H9 (cell line): Measurements from ENCODE around the gene CDK8. TPM values are rescaled to one million over a fixed set of nuclear protein-coding genes. Genes with fewer than 3 reads are reported as not detected.

ENCODE experiments used
- DNase-seq: peaks from one replicate; pipeline ENCODE4 v3.0.0-alpha.2; 2017
- H2AFZ ChIP-seq: one replicate; pipeline ENCODE4 v1.6.1; 2013; ENCODE audit warnings: mild to moderate bottlenecking, low read length, control low read depth, moderate library complexity
- H2AK5ac ChIP-seq: 2 replicates; pipeline ENCODE4 v1.6.1; 2013; ENCODE audit warnings: low read length, control low read depth, mixed read lengths; ENCODE audit not compliant: insufficient read length
- H2BK120ac ChIP-seq: one replicate; pipeline ENCODE4 v1.6.1; 2013; ENCODE audit warnings: low read depth, mild to moderate bottlenecking, low read length, control low read depth, inconsistent platforms; ENCODE audit not compliant: poor library complexity, severe bottlenecking
- H2BK12ac ChIP-seq: 2 replicates; pipeline ENCODE4 v1.6.1; 2013; ENCODE audit warnings: low read length, control low read depth, mixed read lengths, low read depth; ENCODE audit not compliant: insufficient read length
- H2BK15ac ChIP-seq: 2 replicates; pipeline ENCODE4 v1.6.1; 2013; ENCODE audit warnings: low read depth, low read length, control low read depth
- H2BK20ac ChIP-seq: one replicate; pipeline ENCODE4 v1.6.1; 2013; ENCODE audit warnings: low read depth, mild to moderate bottlenecking, low read length, control low read depth, inconsistent platforms; ENCODE audit not compliant: poor library complexity, severe bottlenecking
- H2BK5ac ChIP-seq: 2 replicates; pipeline ENCODE4 v1.6.1; 2013; ENCODE audit warnings: low read length, control low read depth, mixed read lengths; ENCODE audit not compliant: insufficient read length
- H3K14ac ChIP-seq: 2 replicates; pipeline ENCODE4 v1.6.1; 2013; ENCODE audit warnings: low read length, control low read depth; ENCODE audit not compliant: insufficient read depth
- H3K18ac ChIP-seq: 2 replicates; pipeline ENCODE4 v1.6.1; 2013; ENCODE audit warnings: low read depth, mild to moderate bottlenecking, mixed read lengths, low read length, control low read depth; ENCODE audit not compliant: insufficient read length
- H3K23ac ChIP-seq: 2 replicates; pipeline ENCODE4 v1.6.1; 2013; ENCODE audit warnings: low read length, control low read depth, mixed read lengths, low read depth; ENCODE audit not compliant: insufficient read length
- H3K23me2 ChIP-seq: 2 replicates; pipeline ENCODE4 v1.6.1; 2013; ENCODE audit warnings: low read depth, mild to moderate bottlenecking, mixed read lengths, low read length, control low read depth; ENCODE audit not compliant: insufficient read length, poor library complexity, severe bottlenecking
- H3K27ac ChIP-seq: 2 replicates; pipeline ENCODE4 v1.5.1; 2013; ENCODE audit warnings: low read length, control low read depth, mixed read lengths, low read depth; ENCODE audit not compliant: insufficient read length
- H3K27me3 ChIP-seq: 2 replicates; pipeline ENCODE4 v1.6.1; 2013; ENCODE audit warnings: low read length, control low read depth, inconsistent platforms; ENCODE audit not compliant: insufficient read depth
- H3K4ac ChIP-seq: 2 replicates; pipeline ENCODE4 v1.6.1; 2013; ENCODE audit warnings: low read depth, mild to moderate bottlenecking, control low read depth, inconsistent platforms, low read length, moderate library complexity
- H3K4me1 ChIP-seq: 2 replicates; pipeline ENCODE4 v1.6.1; 2013; ENCODE audit warnings: low read length, control low read depth, inconsistent platforms; ENCODE audit not compliant: insufficient read depth
- H3K4me2 ChIP-seq: 2 replicates; pipeline ENCODE4 v1.6.1; 2013; ENCODE audit warnings: low read length, control low read depth, mixed read lengths; ENCODE audit not compliant: insufficient read length, insufficient read depth
- H3K56ac ChIP-seq: 2 replicates; pipeline ENCODE4 v1.6.1; 2013; ENCODE audit warnings: low read depth, mild to moderate bottlenecking, mixed read lengths, low read length, control low read depth; ENCODE audit not compliant: insufficient read length
- H3K79me1 ChIP-seq: 2 replicates; pipeline ENCODE4 v1.6.1; 2013; ENCODE audit warnings: low read depth, mild to moderate bottlenecking, moderate library complexity, low read length, control low read depth, inconsistent platforms; ENCODE audit not compliant: insufficient read depth, poor library complexity, severe bottlenecking
- H3K79me2 ChIP-seq: 2 replicates; pipeline ENCODE4 v1.6.1; 2013; ENCODE audit warnings: low read length, control low read depth, inconsistent platforms; ENCODE audit not compliant: insufficient read depth
- H3K9ac ChIP-seq: 2 replicates; pipeline ENCODE4 v1.6.1; 2013; ENCODE audit warnings: low read length, control low read depth, mixed read lengths; ENCODE audit not compliant: insufficient read length; ENCODE audit errors: extremely low read depth
- H3K9me3 ChIP-seq: one replicate; pipeline ENCODE4 v1.6.1; 2013; ENCODE audit warnings: low read depth, low read length, inconsistent platforms; ENCODE audit not compliant: control insufficient read depth
- H3T11ph ChIP-seq: one replicate; pipeline ENCODE4 v1.6.1; 2013; ENCODE audit warnings: mild to moderate bottlenecking, low read length, control low read depth, inconsistent platforms
- H4K20me1 ChIP-seq: one replicate; pipeline ENCODE4 v1.6.1; 2013; ENCODE audit not compliant: control insufficient read depth, insufficient read length, insufficient read depth
- H4K5ac ChIP-seq: 2 replicates; pipeline ENCODE4 v1.6.1; 2013; ENCODE audit warnings: low read depth, mild to moderate bottlenecking, mixed read lengths, low read length, control low read depth; ENCODE audit not compliant: insufficient read length
- H4K8ac ChIP-seq: replicated peaks from 2 replicates; pipeline ENCODE4 v1.6.1; 2013; ENCODE audit warnings: low read length, control low read depth, mixed read lengths, low read depth; ENCODE audit not compliant: insufficient read length
- H4K91ac ChIP-seq: 2 replicates; pipeline ENCODE4 v1.6.1; 2013; ENCODE audit warnings: low read depth, mild to moderate bottlenecking, moderate library complexity, mixed read lengths, low read length, control low read depth; ENCODE audit not compliant: insufficient read length
- H3K27ac Mint-ChIP-seq, 3 experiments: 2 replicates in 2 of 3; 3 replicates in 1 of 3; pipeline ENCODE4 v1.8.0; 2020 to 2021; ENCODE audit warnings: mixed read lengths in 3 of 3, mild to moderate bottlenecking in 1 of 3, moderate library complexity in 1 of 3
- H3K27me3 Mint-ChIP-seq: 2 replicates; pipeline ENCODE4 v1.8.0; 2021; ENCODE audit warnings: low read depth, mild to moderate bottlenecking, moderate library complexity, mixed read lengths
- H3K36me3 Mint-ChIP-seq, 3 experiments: 2 replicates in 2 of 3; 3 replicates in 1 of 3; pipeline ENCODE4 v1.8.0; 2020 to 2021; ENCODE audit warnings: low read depth in 3 of 3, mixed read lengths in 3 of 3; ENCODE audit not compliant: insufficient read depth in 1 of 3
- H3K4me1 Mint-ChIP-seq, 2 experiments: 2 replicates each; pipeline ENCODE4 v1.8.0; 2020; ENCODE audit warnings: mixed read lengths in 2 of 2
- H3K4me3 Mint-ChIP-seq, 2 experiments: 2 replicates in 1 of 2; 3 replicates in 1 of 2; pipeline ENCODE4 v1.8.0; 2020 to 2021; ENCODE audit warnings: mild to moderate bottlenecking in 2 of 2, mixed read lengths in 2 of 2, moderate library complexity in 1 of 2
- H3K9me3 Mint-ChIP-seq, 2 experiments: 2 replicates in 1 of 2; 3 replicates in 1 of 2; pipeline ENCODE4 v1.8.0; 2020; ENCODE audit warnings: mild to moderate bottlenecking in 2 of 2, mixed read lengths in 2 of 2, moderate library complexity in 1 of 2
- total RNA-seq: library from RNA; stranded (reverse); gene quantifications from 2 replicates; pipeline ENCODE4 v1.2.1, GENCODE V29; 2021
- TF ChIP-seq, protein P1 (sequence below): fragments of 200-600 bp; sonication (generic); conservative IDR thresholded peaks from 3 replicates; pipeline ENCODE4 v1.8.0; 2021; ENCODE audit warnings: antibody characterized with exemption, mild to moderate bottlenecking

The CDK8 gene
- total RNA-seq, 1 experiment from 2014 or later = 18.1 TPM

DNA sequence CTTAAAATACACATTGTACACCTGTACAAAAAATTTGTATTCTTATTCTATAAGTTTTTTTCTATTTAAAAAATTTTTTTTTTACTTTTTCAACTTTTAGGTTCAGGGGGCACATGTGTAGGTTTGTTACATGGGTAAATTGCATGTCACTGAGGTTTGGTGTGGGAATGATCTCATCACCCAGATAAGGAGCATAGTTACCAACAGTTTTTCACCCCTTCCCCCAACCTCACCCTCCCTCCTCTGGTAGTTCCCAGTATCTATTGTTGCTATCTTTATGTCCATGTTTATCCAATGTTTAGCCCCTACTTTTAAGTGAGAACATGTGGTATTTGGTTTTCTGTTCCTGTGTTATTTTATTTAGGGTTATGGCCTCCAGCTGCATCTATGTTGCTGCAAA is 89.9 kb downstream of the CDK8 start:
- Histone ChIP-seq H3K4me2 (no peak overlapping the region), H4K91ac (no peak overlapping the region), H2BK12ac (no peak overlapping the region), H2BK120ac (no peak overlapping the region), H3K23ac (no peak overlapping the region), H3K9ac (no peak overlapping the region), H3T11ph (no peak overlapping the region), H3K4me1 (no peaks in the 10 kb centered on the region; the same call in 1 of the 2 replicates), H3K79me1 (peaks cover 4% of the 10 kb centered on the region), H3K79me2 (no peaks in the 10 kb centered on the region), H3K23me2 (no peaks in the 10 kb centered on the region), H2BK15ac (no peak overlapping the region), H3K18ac (no peak overlapping the region), H4K5ac (no peak overlapping the region), H3K4ac (no peak overlapping the region), H3K27ac (no peak overlapping the region), H2AFZ (no peak overlapping the region), H3K14ac (no peak overlapping the region), H4K20me1 (no peaks in the 10 kb centered on the region), H2BK5ac (no peak overlapping the region), H3K56ac (no peak overlapping the region), H4K8ac (no peak overlapping the region), H3K9me3 (no peaks in the 10 kb centered on the region), H2BK20ac (no peak overlapping the region), H2AK5ac (no peak overlapping the region), H3K27me3 (no peaks in the 10 kb centered on the region)
- H3K9me3 Mint-ChIP-seq = no peaks in the 10 kb centered on the region
- no peak overlapping the region for H3K27ac Mint-ChIP-seq
- H3K36me3 Mint-ChIP-seq = peaks cover 2 to 8% (median 4%) of the 10 kb centered on the region in 3 experiments; a peak in 3 of 7 replicates
- DNase-seq = no peak
- TF ChIP-seq, protein P1, sequence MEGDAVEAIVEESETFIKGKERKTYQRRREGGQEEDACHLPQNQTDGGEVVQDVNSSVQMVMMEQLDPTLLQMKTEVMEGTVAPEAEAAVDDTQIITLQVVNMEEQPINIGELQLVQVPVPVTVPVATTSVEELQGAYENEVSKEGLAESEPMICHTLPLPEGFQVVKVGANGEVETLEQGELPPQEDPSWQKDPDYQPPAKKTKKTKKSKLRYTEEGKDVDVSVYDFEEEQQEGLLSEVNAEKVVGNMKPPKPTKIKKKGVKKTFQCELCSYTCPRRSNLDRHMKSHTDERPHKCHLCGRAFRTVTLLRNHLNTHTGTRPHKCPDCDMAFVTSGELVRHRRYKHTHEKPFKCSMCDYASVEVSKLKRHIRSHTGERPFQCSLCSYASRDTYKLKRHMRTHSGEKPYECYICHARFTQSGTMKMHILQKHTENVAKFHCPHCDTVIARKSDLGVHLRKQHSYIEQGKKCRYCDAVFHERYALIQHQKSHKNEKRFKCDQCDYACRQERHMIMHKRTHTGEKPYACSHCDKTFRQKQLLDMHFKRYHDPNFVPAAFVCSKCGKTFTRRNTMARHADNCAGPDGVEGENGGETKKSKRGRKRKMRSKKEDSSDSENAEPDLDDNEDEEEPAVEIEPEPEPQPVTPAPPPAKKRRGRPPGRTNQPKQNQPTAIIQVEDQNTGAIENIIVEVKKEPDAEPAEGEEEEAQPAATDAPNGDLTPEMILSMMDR = no peak
- no peaks in the 10 kb centered on the region for H3K27me3 Mint-ChIP-seq
- no peak overlapping the region for H3K4me3 Mint-ChIP-seq
- peaks cover 8 to 9% of the 10 kb centered on the region in 2 experiments for H3K4me1 Mint-ChIP-seq
